ENCODE results near the gene RNF222.

GRCh38 chr17:8436169-8436843 lies 38.7 kb upstream of the RNF222 start:
- TF ChIP-seq CTCF (conservative IDR thresholded peaks at IDR 0.05; ENCODE audit: low read length) (no peak), EZH2phosphoT487 (IDR thresholded peaks at IDR 0.05; ENCODE audit: borderline replicate concordance) (no peak)

Measured in Loucy (cell line).